Posterior cingulate gyrus (tissue), 11 donors: ENCODE results near the gene PLPPR1.
"Not testable (repeated sequence)": the region's sequence is repeated elsewhere in the genome, so short reads cannot be mapped to it uniquely, and the experiment has no call there.

ENCODE experiments used
- DNase-seq, 10 donors: peaks; one replicate each; pipeline versions ENCODE4 v3.0.0 to v3.0.0-alpha.2; 2020 to 2021; ENCODE audit warnings: mixed read lengths in 3 of 10
- intact Hi-C: fragments of 100-400 bp; cut with DNase I; formaldehyde crosslinking; loops from one replicate; pipeline ENCODE4 v1.15.1; 2023

PLPPR1 gene

GRCh38 chr9:101268426-101268825 is 239.9 kb downstream of the PLPPR1 start:
- DNase-seq, result no peak
- intact Hi-C loops, result no loop called here

GRCh38 chr9:101269591-101270283 is 241.2 kb downstream of the PLPPR1 start:
- intact Hi-C loops, result no loop called here
- peak in 7 of 10 donors; percentile 10 to 87 (median 33) for DNase-seq

DNA sequence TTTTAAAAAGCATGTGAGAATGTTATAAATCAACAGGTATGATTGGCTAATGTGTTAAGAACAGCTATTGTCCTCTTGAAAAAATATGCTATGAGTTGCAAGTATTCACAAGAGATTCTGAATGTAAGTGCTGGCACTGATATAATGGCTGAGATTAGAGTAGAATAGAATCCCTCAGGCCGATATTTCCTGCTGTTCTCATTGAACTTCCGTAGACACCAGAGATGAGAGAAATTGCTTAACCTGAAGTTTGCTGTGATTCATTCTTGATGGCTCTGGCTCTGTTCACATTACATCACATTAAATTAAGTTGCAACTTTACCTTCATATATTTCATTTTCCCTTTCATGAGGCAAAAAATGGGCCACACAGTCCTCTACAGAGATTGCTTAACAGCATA is 241.8 kb downstream of the PLPPR1 start:
- intact Hi-C loops, result no loop called here
- no peak for DNase-seq

DNA sequence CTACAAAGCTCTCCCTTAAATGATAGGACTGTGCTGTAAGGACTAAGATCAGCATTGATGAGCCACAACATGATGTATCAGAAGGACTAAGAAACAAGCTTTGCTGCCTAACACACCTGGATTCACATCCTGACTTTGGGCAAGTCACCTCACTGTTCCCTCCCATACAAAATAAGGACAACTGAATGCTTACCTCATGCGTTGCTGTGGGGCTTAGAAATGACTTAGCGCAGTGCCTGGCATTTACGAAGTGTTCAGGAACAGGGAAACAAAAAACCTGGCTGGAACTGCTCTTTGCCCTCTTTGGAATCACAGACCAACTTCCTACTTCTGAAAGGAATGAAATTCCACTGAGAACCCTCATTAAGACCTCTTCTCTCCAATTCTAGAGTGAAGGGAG is 242.6 kb downstream of the PLPPR1 start:
- intact Hi-C loops, result no loop called here
- DNase-seq, result no peak

DNA sequence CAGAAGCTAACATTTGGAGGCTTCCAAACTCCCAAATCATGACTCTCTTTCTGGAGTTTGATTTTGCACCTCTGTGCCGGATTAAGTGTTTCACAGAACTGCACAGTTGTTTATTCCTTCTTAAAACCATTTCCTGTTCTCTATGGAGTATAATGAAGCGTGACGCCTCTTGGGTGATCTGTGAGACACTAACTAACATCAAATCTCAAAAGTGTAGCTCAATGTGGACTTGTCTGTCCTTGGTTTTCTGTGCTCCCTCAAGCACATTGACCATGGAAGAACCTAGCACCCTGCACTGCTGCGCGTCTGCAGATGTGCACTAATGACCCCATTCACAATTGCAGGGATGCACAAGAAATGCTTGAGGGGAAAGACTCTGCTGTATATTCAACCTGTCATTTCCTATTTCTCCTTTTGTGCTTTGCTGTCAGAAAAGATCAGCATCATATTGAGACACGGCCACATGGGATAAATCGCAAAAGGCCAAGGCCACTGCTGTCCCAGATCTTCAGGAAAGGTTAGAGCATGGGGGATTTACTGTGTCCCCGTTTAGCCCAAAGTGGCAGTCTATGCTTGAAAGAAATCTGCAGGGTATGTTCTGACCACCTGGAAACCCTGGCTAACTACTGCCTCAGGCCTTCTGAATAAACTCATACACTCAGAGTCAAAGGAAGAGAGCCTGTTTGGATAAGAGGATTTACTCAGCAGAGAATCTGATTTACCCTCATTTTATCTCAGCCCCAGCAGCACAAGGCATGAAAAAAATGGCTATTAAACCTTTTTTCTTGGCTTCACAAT is 246.6 kb downstream of the PLPPR1 start:
- intact Hi-C loops, result no loop called here
- DNase-seq, result peak in 1 of 10 donors; percentile 40

DNA sequence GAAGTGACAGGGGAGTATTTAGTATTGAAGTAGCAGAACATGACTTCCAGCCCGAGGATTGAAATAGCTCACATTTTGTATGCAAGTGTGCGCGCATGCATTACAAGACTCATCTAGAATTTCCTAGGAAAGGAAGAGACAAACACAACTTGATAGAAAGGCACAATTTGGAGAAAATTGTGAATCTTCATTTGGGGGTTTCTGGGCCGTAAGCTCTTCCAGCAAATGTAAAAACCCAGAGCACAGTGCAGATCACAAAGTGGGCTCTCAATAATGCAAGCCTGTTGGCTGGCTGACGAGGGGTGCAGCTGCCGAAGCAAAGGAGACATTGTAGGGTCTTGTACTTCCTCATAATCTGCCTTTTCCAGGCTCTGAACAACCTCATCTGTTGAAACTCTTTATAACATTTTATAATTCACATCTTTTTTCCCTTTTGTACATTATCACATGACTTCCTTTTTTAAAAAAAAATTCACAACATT is 247.3 kb downstream of the PLPPR1 start:
- DNase-seq, result peak in 3 of 10 donors; percentile 17 to 80 (median 40)
- intact Hi-C loops, result no loop called here

DNA sequence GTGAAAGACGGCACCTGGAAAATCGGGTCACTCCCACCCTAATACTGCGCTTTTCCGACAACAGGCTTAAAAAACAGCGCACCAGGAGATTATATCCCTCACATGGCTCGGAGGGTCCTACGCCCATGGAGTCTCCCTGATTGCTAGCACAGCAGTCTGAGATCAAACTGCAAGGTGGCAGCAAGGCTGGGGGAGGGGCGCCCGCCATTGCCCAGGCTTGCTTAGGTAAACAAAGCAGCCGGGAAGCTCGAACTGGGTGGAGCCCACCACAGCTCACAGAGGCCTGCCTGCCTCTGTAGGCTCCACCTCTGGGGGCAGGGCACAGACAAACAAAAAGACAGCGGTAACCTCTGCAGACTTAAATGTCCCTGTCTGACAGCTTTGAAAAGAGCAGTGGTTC is 262.5 kb downstream of the PLPPR1 start:
- DNase-seq, intact Hi-C loops: not testable (repeated sequence)

- DNase-seq, result no peak
- intact Hi-C loops, result no loop called here
Measured at GRCh38 chr9:101299901-101300300, 271.4 kb downstream of the PLPPR1 start.

DNA sequence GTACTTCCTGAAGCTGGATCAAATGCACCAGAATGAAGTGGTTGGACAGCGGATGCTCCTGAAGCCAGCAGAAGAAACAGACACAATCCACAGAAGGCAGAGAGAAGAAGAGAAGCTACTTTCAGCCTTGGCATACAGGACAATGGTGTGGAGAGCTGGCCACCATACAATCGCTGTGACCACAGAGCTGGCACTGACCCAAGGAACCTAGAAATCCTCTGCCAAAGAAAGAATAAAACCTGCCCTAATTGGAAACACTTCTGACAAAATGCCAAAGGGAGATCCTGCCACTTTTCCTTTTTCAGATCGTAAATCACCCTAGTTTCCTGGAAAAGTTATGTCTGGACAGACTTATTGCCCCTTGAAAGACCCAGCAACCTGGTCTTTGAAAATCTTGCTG is 278.5 kb downstream of the PLPPR1 start:
- no peak for DNase-seq
- intact Hi-C loops, result no loop called here

DNA sequence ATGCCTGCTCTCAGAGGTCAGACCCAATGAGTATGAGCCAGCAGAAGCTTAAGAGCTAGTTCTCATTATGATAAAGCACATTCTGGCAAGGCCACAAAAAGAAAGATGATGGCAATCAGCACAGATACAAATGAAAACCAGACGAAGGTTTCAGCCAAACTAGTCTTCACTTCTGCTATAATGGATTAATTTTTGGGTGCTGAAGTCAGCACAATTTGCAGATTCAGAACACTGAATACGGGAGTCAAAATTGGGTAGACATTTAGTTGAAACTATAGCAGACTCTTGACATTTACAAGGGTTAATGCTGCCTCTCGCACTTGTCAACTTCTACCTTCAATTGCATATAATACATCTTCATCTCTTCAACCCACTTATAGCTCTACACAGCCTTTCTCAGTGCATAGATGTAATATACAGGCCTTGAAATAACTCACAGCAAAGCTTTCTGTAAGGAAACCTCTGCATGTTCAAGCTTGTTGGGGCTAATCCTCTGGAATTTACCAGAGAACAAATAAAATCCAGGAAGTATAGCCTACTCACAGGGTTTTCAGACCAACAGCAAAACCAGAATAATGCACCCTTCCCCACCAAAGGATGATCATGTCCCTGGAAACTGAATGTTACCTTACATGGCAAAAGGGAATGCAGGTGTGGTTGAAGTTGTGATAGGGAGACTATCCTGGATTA is 279.1 kb downstream of the PLPPR1 start:
- intact Hi-C loops, result no loop called here
- DNase-seq, result no peak

- intact Hi-C loops, result no loop called here
- DNase-seq, result peak in 2 of 10 donors; percentile 23 to 70
Measured at GRCh38 chr9:101309139-101309538, 280.6 kb downstream of the PLPPR1 start.

DNA sequence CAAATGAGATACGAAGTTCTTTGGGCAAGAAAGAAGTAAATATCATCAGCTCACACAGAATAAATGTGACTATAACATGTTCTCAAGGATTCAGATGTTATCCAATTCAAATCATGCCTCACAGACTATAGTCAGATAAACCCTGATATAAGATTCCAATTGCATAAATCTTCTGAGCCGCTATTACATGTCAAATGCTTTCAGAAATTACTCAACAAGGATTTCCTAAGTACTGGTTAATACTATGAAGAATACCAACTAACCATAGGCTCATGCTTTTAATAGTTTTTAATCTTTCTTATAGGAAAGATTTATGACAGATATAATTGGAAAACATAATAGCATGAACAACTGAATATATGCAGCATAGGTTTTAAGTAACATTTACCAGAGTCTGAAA is 282.7 kb downstream of the PLPPR1 start:
- no peak for DNase-seq
- intact Hi-C loops, result loop anchor here (1.0 to 5.0 kb wide), 4 partner anchors 74 to 708 kb away; no protein-coding TSS in a partner anchor

DNA sequence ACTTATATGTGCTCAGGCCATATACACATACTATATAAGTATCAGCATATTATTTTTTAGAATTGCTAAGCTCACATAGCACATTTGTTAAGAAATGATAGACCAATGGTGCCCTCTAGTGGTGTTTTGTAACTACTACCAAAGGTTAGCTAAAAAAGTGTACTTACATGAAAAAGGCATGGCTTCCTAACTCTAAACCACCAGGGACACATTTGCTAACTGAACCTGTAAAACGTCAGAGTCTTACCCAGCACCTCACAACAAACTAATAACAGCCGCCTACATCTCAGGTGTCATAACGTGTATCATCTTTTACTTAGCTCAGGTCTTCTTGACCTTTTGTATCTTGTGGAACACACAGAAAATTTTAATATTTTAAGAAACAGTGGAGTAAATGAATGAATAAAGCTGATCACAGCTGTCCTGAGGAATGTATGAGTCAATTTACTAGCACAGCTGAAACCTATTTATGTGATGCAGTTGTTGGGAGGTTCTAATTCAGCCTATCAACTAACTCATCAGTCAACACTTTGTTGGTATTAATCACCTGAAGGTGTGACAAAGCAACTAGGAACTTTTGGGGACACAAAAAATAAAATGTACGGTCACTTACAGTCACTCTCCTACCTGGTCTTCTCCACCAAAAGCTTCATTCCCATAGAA is 283.4 kb downstream of the PLPPR1 start:
- DNase-seq, result no peak
- intact Hi-C loops, result loop anchor here (1.0 to 5.0 kb wide), 4 partner anchors 75 to 709 kb away; no protein-coding TSS in a partner anchor

DNA sequence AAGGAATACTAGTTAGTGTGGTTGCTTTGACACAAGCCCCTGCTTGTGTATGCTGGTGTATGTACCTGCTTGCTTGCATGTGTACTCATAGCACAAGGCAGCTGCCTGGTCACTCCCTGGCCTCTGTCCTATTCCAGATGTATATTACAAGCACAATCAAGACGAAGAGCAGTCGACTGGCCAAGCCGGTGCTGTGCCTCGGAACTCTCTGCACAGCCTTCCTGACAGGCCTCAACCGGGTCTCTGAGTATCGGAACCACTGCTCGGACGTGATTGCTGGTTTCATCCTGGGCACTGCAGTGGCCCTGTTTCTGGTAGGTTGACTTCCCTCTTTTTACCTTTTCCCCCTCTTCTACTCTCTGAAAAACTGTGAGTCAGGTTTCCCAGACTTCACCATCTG is 284.1 kb downstream of the PLPPR1 start:
- intact Hi-C loops, result loop anchor here (5.0 kb wide), 1 partner anchor 75 kb away; no protein-coding TSS in a partner anchor
- peak in 1 of 10 donors; percentile 66 for DNase-seq

DNA sequence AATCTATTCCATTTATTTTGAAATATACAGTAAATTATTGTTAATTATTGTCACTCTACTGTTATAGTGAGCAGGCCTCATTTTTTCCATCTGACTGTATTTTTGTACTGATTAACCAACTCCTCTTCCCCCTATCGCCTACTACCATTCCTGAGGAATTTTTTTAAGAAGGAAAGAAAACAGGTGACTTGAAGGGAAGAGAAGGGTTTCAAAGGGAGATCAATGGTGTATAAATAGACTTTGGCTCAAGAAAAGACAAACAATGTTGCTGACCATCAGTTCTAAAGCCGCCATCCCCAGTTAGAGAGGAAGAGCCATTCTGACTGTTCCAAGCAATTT is 286.6 kb downstream of the PLPPR1 start:
- DNase-seq, result no peak
- intact Hi-C loops, result no loop called here

DNA sequence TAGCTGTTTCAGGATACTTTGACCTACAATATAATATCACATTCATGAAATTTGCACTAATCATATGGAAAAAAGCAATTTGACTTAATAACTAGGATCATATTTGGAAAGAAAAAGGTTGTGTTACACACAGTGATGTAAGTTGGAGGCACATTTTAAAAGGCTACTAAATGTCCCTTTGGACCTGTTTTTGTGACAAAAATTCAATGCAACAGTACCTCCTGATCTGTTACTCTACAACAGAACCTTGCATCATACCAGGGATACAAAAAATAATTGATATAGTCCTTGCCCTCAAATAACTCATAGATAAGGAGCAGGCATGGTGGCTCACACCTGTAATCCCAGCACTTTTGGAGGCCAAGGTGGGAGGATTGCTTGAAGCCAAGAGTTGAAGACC is 289.2 kb downstream of the PLPPR1 start:
- no peak for DNase-seq

DNA sequence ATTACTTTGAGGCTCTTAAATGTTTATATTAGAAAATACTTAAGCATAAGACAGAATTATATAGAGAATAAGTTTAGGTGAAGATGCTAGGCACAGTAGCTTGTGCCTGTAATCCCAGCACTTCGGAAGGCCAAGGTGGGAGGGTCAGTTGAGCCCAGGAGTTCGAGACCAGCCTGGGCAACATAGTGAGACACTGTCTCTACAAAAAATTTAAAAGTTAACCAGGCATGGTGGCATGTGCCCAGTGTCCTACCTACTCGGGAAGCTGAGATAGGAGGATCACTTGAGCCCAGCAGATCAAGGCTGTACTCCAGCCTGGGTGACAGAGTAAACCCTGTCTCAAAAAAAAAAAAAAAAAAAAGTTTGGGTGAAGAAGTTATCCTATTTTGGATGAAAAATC is 294.6 kb downstream of the PLPPR1 start:
- DNase-seq, result no peak
- intact Hi-C loops, result no loop called here

More for the DNA sequence above, 289.2 kb downstream of the PLPPR1 start:
- intact Hi-C loops, result no loop called here

- DNase-seq, result no peak
- intact Hi-C loops, result no loop called here
Measured at GRCh38 chr9:101324245-101324804, 295.8 kb downstream of the PLPPR1 start.

DNA sequence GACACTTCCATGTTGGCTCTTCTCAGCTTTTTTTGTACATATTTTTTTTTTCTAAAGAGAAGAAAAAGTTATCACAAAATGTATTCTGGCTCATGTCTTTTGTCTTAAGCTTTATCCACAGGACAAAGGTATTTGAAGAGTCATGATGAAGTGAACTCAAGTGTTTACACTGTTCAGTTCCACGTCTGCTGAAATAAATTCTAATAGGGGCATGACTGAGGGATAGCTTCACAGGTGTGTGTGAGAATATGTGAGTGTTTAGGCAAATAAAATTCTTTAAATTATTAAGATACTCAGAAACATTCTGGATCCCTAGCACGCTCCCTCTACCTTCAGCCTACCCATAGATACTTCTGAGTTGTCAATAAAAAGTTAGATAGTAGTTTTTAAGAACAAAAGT is 296.5 kb downstream of the PLPPR1 start:
- intact Hi-C loops, result no loop called here
- DNase-seq, result no peak

GRCh38 chr9:101326035-101326434 is 297.5 kb downstream of the PLPPR1 start:
- intact Hi-C loops, result no loop called here
- DNase-seq, result no peak
